ENCODE results near the gene KIF22.
"Not testable (repeated sequence)": the region's sequence is repeated elsewhere in the genome, so short reads cannot be mapped to it uniquely, and the experiment has no call there.

KIF22 gene

GRCh38 chr16:29767062-29767461 is 23.5 kb upstream of the KIF22 start:
- no peak for DNase-seq

GRCh38 chr16:29769507-29769906 is 21.0 kb upstream of the KIF22 start:
- no peak for DNase-seq

GRCh38 chr16:29770250-29770929 is 20.2 kb upstream of the KIF22 start:
- DNase-seq: no peak

GRCh38 chr16:29772330-29772729 is 18.2 kb upstream of the KIF22 start:
- DNase-seq: not testable (repeated sequence)

- no peak for DNase-seq
These were observed 15.8 kb upstream of the KIF22 start for GRCh38 chr16:29774730-29775129.

GRCh38 chr16:29775742-29776408 is 14.7 kb upstream of the KIF22 start:
- DNase-seq: no peak

- DNase-seq: no peak
These were observed 12.8 kb upstream of the KIF22 start, which contains the start of gene ZG16 for GRCh38 chr16:29777576-29778350. TSS of gene ZG16 (plus strand) at chr16:29778256. CDS start at chr16:29779267, 1,011 bp downstream.

- DNase-seq: no peak
These were observed 11.1 kb upstream of the KIF22 start for GRCh38 chr16:29779474-29779873.

GRCh38 chr16:29783094-29783953 is 7.2 kb upstream of the KIF22 start:
- DNase-seq: not testable (repeated sequence)

GRCh38 chr16:29784157-29784556 is 6.4 kb upstream of the KIF22 start:
- peak; percentile 14 to 19 for DNase-seq

GRCh38 chr16:29784901-29785500 is 5.5 kb upstream of the KIF22 start:
- peak; percentile 71 to 75 for DNase-seq

GRCh38 chr16:29787155-29787554 is 3.4 kb upstream of the KIF22 start:
- DNase-seq: not testable (repeated sequence)

GRCh38 chr16:29789775-29790182 is 772 bp upstream of the KIF22 start:
- no peak for DNase-seq

- no peak for DNase-seq
These were observed 646 bp downstream of the KIF22 start for GRCh38 chr16:29790949-29791844.

GRCh38 chr16:29791845-29792807 is 1.6 kb downstream of the KIF22 start:
- DNase-seq: no peak

- not testable (repeated sequence) for DNase-seq
These were observed 2.6 kb downstream of the KIF22 start for GRCh38 chr16:29793153-29793552.

- no peak for DNase-seq
These were observed 3.7 kb downstream of the KIF22 start for GRCh38 chr16:29794231-29794710.

GRCh38 chr16:29802416-29802935 is 11.9 kb downstream of the KIF22 start:
- DNase-seq: no peak

- DNase-seq: no peak
These were observed 13.5 kb downstream of the KIF22 start for GRCh38 chr16:29804020-29804419.
